HT-29 (cell line): ENCODE results near the gene OR2J3. TPM values are rescaled to one million over a fixed set of nuclear protein-coding genes. Genes with fewer than 3 reads are reported as not detected.
"Not testable (repeated sequence)": the region's sequence is repeated elsewhere in the genome, so short reads cannot be mapped to it uniquely, and the experiment has no call there.

ENCODE experiments used
- DNase-seq: peaks from one replicate; pipeline ENCODE4 v3.0.0-alpha.2; 2015; ENCODE audit warnings: low spot score
- total RNA-seq: library from RNA; depleted of rRNA; stranded (reverse); fragments of >200 nt; shearing (Covaris generic); gene quantifications from 2 replicates; pipeline ENCODE4 v1.2.3, GENCODE V29; 2014; rRNA removed

OR2J3 gene
- total RNA-seq, 1 experiment from 2014 or later: not detected

- not testable (repeated sequence) for DNase-seq
Observed at GRCh38 chr6:29159922-29160321, 52.1 kb downstream of the OR2J3 start.

Other genes with a start within 250 kb of the OR2J3 start
- gene TRIM27, start 184.1 kb upstream of the OR2J3 start, total RNA-seq: 68.4 and 76.3 TPM in 2 replicates
- gene ZNF311, start 102.7 kb upstream of the OR2J3 start, total RNA-seq: 1.1 and 1.2 TPM in 2 replicates
- gene OR2W1, start 62.9 kb upstream of the OR2J3 start, total RNA-seq: not detected in 2 replicates
- not detected in 2 replicates for gene OR2B3, start 20.7 kb upstream of the OR2J3 start, total RNA-seq
- gene OR2J1, start 8.6 kb upstream of the OR2J3 start, total RNA-seq: not detected in 2 replicates
- gene OR2J2, start 62.8 kb downstream of the OR2J3 start, total RNA-seq: not detected in 2 replicates
- not detected in 2 replicates for gene OR14J1, start 193.6 kb downstream of the OR2J3 start, total RNA-seq